ENCODE measurements around the gene SLC4A2. TPM values are rescaled to one million over a fixed set of nuclear protein-coding genes. Genes with fewer than 3 reads are reported as not detected.
A peak's percentile ranks its signal among the peaks of the same experiment; 100 is the strongest.
"Not testable (repeated sequence)": the region's sequence is repeated elsewhere in the genome, so short reads cannot be mapped to it uniquely, and the experiment has no call there.

Gene SLC4A2
- total RNA-seq, 1 donor from 2014 or later: 178 TPM

- H3K27me3 ChIP-seq: no peaks in the 10 kb centered on the region
- no peaks in the 10 kb centered on the region for H3K9me3 ChIP-seq
- H3K4me1 ChIP-seq: peaks cover 11% of the 10 kb centered on the region
- intact Hi-C loops (cut with DNase I): loop anchor here (10.0 kb wide), 1 partner anchor 75 kb away; no protein-coding TSS in a partner anchor
- no peak overlapping the region for H3K4me3 ChIP-seq
- DNase-seq (no peak), ATAC-seq (peak; percentile 19)
- no peak for TF ChIP-seq CTCF (IDR thresholded peaks at IDR 0.05)
- H3K36me3 ChIP-seq: peaks cover 40% of the 10 kb centered on the region
- no peak overlapping the region for H3K27ac ChIP-seq
Measured at GRCh38 chr7:151039850-151040548, 19.4 kb upstream of the SLC4A2 start.

GRCh38 chr7:151040616-151041375, 18.6 kb upstream of the SLC4A2 start:
- Histone ChIP-seq H3K36me3 (peaks cover 38% of the 10 kb centered on the region), H3K27me3 (no peaks in the 10 kb centered on the region), H3K4me1 (peaks cover 11% of the 10 kb centered on the region), H3K4me3 (no peak overlapping the region), H3K9me3 (no peaks in the 10 kb centered on the region), H3K27ac (no peak overlapping the region)
- ATAC-seq (no peak), DNase-seq (no peak)
- TF ChIP-seq CTCF (IDR thresholded peaks at IDR 0.05): no peak
- intact Hi-C loops (cut with DNase I): no loop called here

GRCh38 chr7:151043449-151043848, 15.9 kb upstream of the SLC4A2 start:
- H3K4me3 ChIP-seq; H3K9me3 ChIP-seq; H3K27me3 ChIP-seq; intact Hi-C loops (cut with DNase I); DNase-seq; H3K27ac ChIP-seq; ATAC-seq: not testable (repeated sequence)
- Histone ChIP-seq H3K36me3 (peaks cover 24% of the 10 kb centered on the region), H3K4me1 (peaks cover 11% of the 10 kb centered on the region)

- no peaks in the 10 kb centered on the region for H3K9me3 ChIP-seq
- H3K27ac ChIP-seq: no peak overlapping the region
- H3K4me3 ChIP-seq: no peak overlapping the region
- ATAC-seq: no peak
- peaks cover 24% of the 10 kb centered on the region for H3K36me3 ChIP-seq
- TF ChIP-seq CTCF (IDR thresholded peaks at IDR 0.05): no peak
- no peaks in the 10 kb centered on the region for H3K27me3 ChIP-seq
- peaks cover 7% of the 10 kb centered on the region for H3K4me1 ChIP-seq
- no peak for DNase-seq
- intact Hi-C loops (cut with DNase I): no loop called here
Measured at GRCh38 chr7:151043959-151044358, 15.4 kb upstream of the SLC4A2 start.

- intact Hi-C loops (cut with DNase I): no loop called here
- H3K36me3 ChIP-seq: peaks cover 24% of the 10 kb centered on the region
- H3K9me3 ChIP-seq: no peaks in the 10 kb centered on the region
- ATAC-seq (no peak), DNase-seq (no peak)
- H3K4me3 ChIP-seq: no peak overlapping the region
- no peak for TF ChIP-seq CTCF (IDR thresholded peaks at IDR 0.05)
- H3K27me3 ChIP-seq: no peaks in the 10 kb centered on the region
- H3K4me1 ChIP-seq: no peaks in the 10 kb centered on the region
- no peak overlapping the region for H3K27ac ChIP-seq
Measured at GRCh38 chr7:151045262-151045661, 14.1 kb upstream of the SLC4A2 start.

- intact Hi-C loops (cut with DNase I): no loop called here
- H3K4me3 ChIP-seq: no peak overlapping the region
Measured at GRCh38 chr7:151045967-151046366, 13.4 kb upstream of the SLC4A2 start.

More at GRCh38 chr7:151045967-151046366, 13.4 kb upstream of the SLC4A2 start:
- no peak for DNase-seq
- H3K27me3 ChIP-seq: no peaks in the 10 kb centered on the region
- peaks cover 24% of the 10 kb centered on the region for H3K36me3 ChIP-seq
- no peak for ATAC-seq
- H3K27ac ChIP-seq: no peak overlapping the region
- H3K9me3 ChIP-seq: no peaks in the 10 kb centered on the region
- TF ChIP-seq CTCF (IDR thresholded peaks at IDR 0.05): no peak
- peaks cover 3% of the 10 kb centered on the region for H3K4me1 ChIP-seq
